Right forelimb (tissue), 1 donor: ENCODE results near the gene RPL13.

Experiments
- DNase-seq: peaks from one replicate; pipeline ENCODE4 v3.0.0-alpha.2; 2018

RPL13 gene

GRCh38 chr16:89560378-89561141, at the start of gene RPL13:
RPL13 (plus strand) TSS chr16:89560682; CDS start chr16:89560960, 278 bp downstream.
- DNase-seq: peak; percentile 95

- no peak for DNase-seq
These were observed 49.1 kb upstream of the RPL13 start for GRCh38 chr16:89511374-89511773.

DNA sequence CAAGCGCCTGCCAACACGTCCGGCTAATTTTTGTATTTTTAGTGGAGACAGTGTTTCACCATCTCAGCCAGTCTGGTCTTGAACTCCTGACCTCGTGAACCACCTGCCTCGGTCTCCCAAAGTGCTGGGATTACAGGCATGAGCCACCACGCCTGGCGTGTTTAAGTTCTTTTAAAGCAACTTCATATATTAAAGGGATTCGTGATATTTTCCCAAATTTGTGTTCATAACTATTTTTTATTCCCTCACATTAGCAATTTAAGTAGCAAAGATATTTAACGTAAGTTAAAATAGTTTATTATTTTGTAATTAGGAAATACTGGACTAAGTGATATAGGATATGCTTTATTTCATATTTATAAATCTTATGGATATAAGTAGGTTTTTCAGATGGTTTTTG, 48.0 kb upstream of the RPL13 start:
- no peak for DNase-seq

DNA sequence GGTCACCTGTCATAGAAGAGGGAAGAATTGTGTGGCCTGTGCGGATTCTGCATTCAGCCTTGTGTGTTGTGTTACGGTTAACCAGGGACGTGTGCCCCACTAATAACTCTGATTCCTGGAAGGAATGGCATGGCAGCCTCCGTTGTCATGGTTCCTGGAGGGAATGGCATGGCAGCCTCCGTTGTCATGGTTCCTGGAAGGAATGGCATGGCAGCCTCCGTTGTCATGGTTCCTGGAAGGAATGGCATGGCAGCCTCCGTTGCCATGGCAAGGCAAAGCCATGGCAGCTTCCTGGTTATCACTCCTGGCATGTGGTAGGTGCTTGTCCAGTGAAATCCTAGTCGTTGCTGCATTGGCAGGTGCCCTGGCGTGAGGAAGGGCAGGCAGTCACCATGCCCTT, 43.4 kb upstream of the RPL13 start:
- DNase-seq: no peak

GRCh38 chr16:89519881-89520280, 40.6 kb upstream of the RPL13 start:
- DNase-seq: no peak

DNA sequence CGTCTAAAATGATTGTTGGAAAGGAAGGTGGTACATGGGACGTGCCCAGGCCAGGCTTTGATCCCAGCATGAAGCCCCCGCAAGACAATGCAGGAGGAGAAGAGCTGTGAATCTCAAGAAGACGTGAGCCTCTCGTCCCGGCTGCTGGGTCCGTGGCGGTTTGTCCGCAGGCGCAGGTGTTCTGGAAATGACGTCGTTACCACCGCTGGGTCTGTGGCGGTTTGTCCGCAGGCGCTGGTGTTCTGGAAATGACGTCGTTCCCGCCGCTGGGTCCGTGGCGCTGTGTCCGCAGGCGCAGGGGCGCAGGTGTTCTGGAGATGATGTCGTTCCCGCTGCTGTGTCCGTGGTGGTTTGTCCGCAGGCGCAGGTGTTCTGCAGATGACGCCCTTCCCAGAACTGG, 38.2 kb upstream of the RPL13 start:
- no peak for DNase-seq

DNA sequence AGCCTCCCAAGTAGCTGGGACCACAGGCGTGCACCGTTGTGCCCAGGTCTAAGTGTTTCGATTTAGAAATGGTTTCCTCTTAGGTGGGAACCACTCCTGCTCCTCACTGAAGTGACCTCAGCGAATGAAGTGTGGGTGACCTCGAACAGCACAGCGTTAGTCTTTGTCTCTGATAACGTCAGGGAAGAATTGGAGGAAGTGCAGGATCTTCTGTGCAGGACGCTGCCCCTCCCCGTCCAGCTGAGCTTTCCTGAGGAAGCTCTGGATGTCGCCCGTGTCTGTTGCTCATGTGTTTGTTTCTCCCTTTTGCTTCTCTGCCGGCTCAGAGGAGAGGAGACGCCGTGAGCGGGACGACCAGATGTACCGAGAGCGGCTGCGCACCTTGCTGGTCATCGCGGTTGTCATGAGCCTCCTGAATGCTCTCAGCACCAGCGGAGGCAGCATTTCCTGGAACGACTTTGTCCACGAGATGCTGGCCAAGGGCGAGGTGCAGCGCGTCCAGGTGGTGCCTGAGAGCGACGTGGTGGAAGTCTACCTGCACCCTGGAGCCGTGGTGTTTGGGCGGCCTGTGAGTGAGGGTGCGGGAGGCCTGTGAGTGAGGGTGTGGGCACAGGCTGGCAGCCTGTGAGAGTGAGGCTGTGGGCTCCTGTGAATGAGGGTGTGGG, 36.7 kb upstream of the RPL13 start:
- DNase-seq: no peak

DNA sequence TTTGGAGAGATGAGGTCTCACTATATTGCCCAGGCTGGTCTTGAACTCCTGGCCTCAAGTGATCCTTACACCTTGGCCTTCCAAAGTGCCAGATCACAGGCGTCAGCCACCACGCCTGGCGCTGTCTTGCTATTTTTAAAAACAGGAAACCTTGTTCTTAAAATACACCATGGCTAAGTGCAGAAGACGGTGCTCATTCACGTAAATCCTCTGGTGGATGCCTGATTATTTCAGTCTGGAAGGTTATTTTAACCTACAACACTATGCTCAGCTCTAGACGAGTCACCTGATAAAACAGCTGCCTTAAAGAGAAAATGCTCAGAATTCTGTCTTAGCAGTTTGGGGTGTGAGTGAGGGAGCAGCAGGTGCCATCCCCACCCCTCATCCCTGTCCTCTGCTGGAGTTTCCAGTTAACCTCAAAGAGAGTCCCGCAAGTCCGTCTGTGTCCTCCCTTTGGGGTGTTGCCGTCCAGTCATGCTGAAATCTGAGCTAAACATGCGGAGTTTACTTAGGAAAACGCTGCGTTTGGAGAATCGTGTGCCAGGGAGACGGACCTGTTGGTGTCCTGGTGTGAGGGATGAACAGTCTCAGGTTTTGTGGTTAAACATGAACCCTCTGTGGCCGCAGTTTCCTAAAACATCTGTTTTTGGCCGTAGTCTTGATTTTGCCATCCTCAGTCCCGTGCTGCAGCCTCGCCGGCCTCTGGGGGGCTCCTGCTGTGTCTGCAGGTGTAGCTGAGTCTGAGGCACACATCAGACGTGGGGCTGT, 35.2 kb upstream of the RPL13 start:
- no peak for DNase-seq

- no peak for DNase-seq
These were observed 31.4 kb upstream of the RPL13 start for GRCh38 chr16:89529097-89529496.

- no peak for DNase-seq
These were observed 29.8 kb upstream of the RPL13 start for GRCh38 chr16:89530401-89531381.

GRCh38 chr16:89531821-89532526, 28.5 kb upstream of the RPL13 start:
- DNase-seq: no peak

DNA sequence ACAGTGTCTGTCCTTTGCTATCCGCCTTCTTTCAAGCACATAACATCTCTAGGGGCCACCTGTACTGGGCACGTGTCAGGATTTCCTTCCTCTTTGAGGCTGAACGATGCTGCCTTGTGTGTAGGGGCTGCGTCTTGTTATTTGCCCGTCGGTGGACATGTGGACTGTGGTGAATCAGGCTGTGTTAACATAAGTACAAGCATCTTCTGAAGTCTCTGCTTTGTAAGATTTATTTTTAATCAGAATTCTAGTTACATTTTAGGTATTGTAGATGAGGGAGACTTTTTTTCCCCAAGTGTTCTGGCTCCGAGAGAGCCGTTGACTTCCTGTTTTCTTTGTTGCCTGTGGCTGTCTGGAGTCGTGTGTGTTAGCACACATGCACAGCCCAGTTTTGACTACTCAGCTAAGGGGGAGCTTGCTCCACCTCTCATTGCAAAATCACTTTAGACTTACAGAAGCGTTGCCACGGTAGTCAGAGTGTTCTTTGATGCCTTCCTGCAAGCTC, 26.2 kb upstream of the RPL13 start:
- no peak for DNase-seq

- DNase-seq: no peak
These were observed 24.1 kb upstream of the RPL13 start for GRCh38 chr16:89536371-89536770.

DNA sequence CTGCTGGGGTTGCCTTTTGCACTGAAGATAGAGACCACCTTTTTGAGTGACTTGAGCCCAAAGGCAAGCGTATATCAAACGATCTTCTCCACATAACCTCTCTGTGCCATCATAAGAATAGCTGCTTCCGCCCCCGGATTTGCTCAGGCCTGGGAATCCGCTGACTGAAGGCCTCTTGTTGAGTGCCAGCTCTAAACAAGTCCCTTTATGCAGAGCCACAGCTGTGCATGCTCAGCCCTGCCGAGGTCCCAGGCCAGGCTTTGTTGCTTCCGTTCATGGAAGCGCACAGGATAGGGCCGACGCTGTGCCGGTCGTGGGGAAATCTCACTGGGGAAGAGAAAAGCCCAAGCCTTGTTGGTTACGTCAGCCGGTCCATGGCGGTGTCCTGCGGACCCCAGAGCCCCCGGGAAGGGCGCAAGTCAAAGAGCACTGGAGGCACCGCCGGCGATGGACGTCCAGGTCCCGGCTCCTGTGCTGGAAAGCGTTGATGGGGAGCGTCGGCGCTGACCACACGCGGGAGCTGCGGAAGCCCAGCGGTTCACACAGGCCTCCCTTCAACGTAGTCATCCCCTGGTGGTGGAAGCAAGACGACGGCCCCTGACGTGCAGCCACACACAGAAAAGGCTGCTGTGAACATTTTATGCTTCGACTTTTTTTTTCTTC, 23.5 kb upstream of the RPL13 start:
- no peak for DNase-seq

DNA sequence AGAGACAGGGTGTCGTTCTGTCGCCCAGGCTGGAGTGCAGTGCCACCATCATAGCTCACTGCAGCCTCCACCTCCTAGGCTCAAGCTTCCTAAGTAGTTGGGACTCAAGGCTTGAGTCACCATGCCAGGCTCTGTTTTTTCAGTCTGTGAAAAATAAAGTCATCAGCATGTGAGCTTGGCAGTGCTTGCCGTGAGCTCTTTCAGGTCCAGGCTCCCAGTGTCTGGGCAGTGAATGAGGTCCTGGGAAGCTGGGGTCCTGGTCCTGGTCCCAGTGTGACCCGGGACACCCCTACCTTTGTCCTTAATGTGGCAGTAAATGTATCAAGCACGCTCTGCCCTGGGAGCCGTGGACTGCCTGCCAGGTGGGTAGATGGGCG, 22.9 kb upstream of the RPL13 start:
- no peak for DNase-seq

- DNase-seq: no peak
These were observed 22.2 kb upstream of the RPL13 start for GRCh38 chr16:89538286-89538685.

DNA sequence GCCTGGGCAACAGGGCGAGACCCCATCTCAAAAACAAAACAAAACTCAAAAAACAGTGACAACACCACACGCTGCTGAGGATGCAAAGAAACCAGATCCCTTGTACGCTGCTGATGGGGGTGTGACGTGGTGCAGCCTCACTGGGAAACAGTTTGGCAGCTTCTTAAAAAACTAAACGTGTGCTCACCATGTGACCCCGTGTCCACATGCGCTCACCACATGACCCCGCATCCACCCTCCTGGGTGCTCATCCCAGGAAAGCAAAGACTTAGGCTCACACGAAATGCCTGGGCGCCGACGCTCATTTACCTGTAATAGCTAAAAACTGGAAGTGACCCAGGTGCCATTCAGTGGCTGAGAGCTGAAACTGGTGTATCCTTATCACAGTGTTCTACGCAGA, 19.9 kb upstream of the RPL13 start:
- DNase-seq: no peak

- DNase-seq: no peak
These were observed 18.7 kb upstream of the RPL13 start for GRCh38 chr16:89541792-89542191.

- DNase-seq: no peak
These were observed 16.4 kb upstream of the RPL13 start for GRCh38 chr16:89544113-89544512.

DNA sequence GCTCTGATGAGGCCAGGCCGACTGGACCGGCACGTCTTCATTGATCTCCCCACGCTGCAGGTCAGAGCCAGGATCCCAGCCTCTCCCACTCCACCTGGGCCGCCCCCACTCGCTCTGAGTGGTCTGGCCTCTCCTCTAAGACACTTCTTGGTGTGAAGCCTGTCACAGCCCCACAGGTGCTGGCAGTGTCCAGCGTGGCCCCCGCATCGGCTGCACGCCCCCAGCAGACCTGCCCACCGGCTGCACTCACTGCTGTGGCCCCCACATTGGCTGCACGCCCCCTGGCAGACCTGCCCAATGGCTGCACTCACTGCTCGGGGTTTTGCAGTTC, 15.8 kb upstream of the RPL13 start:
- DNase-seq: no peak
